ENCODE results near the gene GAD1.

The GAD1 gene

GRCh38 chr2:170822290-170823087, 5.8 kb downstream of the GAD1 start:
- TF ChIP-seq CTCF (conservative IDR thresholded peaks at IDR 0.05; ENCODE audit: low read depth, low read length): peak; percentile 55
- peak overlapping the region; percentile 29 for H3K4me3 ChIP-seq (ENCODE audit: low read length)
- no peak for DNase-seq (ENCODE audit: low read depth)

GRCh38 chr2:170823088-170823897, 6.6 kb downstream of the GAD1 start:
- no peak for TF ChIP-seq CTCF (conservative IDR thresholded peaks at IDR 0.05; ENCODE audit: low read depth, low read length)
- H3K4me3 ChIP-seq (ENCODE audit: low read length): peak overlapping the region; percentile 29
- no peak for DNase-seq (ENCODE audit: low read depth)

GRCh38 chr2:170823898-170824215, 7.2 kb downstream of the GAD1 start:
- DNase-seq (ENCODE audit: low read depth): no peak
- no peak for TF ChIP-seq CTCF (conservative IDR thresholded peaks at IDR 0.05; ENCODE audit: low read depth, low read length)
- no peak overlapping the region for H3K4me3 ChIP-seq (ENCODE audit: low read length)

- no peak for DNase-seq (ENCODE audit: low read depth)
- H3K4me3 ChIP-seq (ENCODE audit: low read length): no peak overlapping the region
- TF ChIP-seq CTCF (conservative IDR thresholded peaks at IDR 0.05; ENCODE audit: low read depth, low read length): no peak
Measured at GRCh38 chr2:170824526-170825015, 7.9 kb downstream of the GAD1 start.

GRCh38 chr2:170827841-170828532, 11.3 kb downstream of the GAD1 start:
- no peak for DNase-seq (ENCODE audit: low read depth)
- no peak overlapping the region for H3K4me3 ChIP-seq (ENCODE audit: low read length)
- no peak for TF ChIP-seq CTCF (conservative IDR thresholded peaks at IDR 0.05; ENCODE audit: low read depth, low read length)

GRCh38 chr2:170828533-170828916, 11.8 kb downstream of the GAD1 start:
- TF ChIP-seq CTCF (conservative IDR thresholded peaks at IDR 0.05; ENCODE audit: low read depth, low read length): no peak
- DNase-seq (ENCODE audit: low read depth): no peak
- H3K4me3 ChIP-seq (ENCODE audit: low read length): no peak overlapping the region
